GM12874 (cell line): ENCODE results near the gene GRAPL.
A peak's percentile ranks its signal among the peaks of the same experiment; 100 is the strongest.
"Not testable (repeated sequence)": the region's sequence is repeated elsewhere in the genome, so short reads cannot be mapped to it uniquely, and the experiment has no call there.

Source experiments
- TF ChIP-seq, protein P1 (sequence below): IDR thresholded peaks from 2 replicates; pipeline ENCODE4 v1.5.1; 2011; ENCODE audit warnings: low read depth, mild to moderate bottlenecking, control low read depth, low read length, moderate library complexity; ENCODE audit not compliant: insufficient read depth

Gene GRAPL

GRCh38 chr17:19127148-19127980 is at the start of gene GRAPL:
Gene GRAPL (plus strand): TSS chr17:19127589. CDS start chr17:19127620, 31 bp downstream.
- TF ChIP-seq, protein P1, sequence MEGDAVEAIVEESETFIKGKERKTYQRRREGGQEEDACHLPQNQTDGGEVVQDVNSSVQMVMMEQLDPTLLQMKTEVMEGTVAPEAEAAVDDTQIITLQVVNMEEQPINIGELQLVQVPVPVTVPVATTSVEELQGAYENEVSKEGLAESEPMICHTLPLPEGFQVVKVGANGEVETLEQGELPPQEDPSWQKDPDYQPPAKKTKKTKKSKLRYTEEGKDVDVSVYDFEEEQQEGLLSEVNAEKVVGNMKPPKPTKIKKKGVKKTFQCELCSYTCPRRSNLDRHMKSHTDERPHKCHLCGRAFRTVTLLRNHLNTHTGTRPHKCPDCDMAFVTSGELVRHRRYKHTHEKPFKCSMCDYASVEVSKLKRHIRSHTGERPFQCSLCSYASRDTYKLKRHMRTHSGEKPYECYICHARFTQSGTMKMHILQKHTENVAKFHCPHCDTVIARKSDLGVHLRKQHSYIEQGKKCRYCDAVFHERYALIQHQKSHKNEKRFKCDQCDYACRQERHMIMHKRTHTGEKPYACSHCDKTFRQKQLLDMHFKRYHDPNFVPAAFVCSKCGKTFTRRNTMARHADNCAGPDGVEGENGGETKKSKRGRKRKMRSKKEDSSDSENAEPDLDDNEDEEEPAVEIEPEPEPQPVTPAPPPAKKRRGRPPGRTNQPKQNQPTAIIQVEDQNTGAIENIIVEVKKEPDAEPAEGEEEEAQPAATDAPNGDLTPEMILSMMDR: not testable (repeated sequence)

GRCh38 chr17:19111111-19111711 is 16.2 kb upstream of the GRAPL start:
- TF ChIP-seq, protein P1: peak; percentile 20; the same call in 1 of the 2 replicates

DNA sequence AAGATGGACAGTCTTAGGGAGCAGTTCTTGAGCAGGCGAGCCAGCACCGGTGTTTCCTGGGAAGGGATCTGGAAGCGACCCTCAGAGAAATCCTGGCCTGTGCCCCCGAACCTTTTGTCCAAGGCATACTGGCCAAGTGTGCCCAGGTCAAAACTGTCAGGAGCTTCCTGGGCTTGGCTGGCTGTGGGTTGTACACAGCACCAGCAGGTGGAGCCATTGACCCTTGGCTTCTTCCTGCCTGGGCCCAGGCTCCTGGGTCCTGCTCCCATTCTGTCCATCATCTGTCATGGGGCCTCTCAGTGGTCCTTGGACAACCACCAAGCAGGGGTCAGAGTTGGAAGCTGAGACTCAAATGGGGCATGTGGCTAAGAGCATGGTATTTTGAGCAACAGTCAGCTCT is 15.0 kb downstream of the GRAPL start:
- TF ChIP-seq, protein P1: peak; percentile 32
